Endothelial cell (in vitro differentiated cells): Measurements from ENCODE around the gene REN. TPM values are rescaled to one million over a fixed set of nuclear protein-coding genes. Genes with fewer than 3 reads are reported as not detected.
A peak's percentile ranks its signal among the peaks of the same experiment; 100 is the strongest.

Source experiments
- DNase-seq: peaks from one replicate; pipeline ENCODE4 v3.0.0; 2021; ENCODE audit warnings: low spot score
- H3K27ac Mint-ChIP-seq: one replicate; pipeline ENCODE4 v1.8.0; 2021; ENCODE audit warnings: mixed read lengths, inconsistent platforms; ENCODE audit not compliant: unreplicated experiment
- H3K27me3 Mint-ChIP-seq: one replicate; pipeline ENCODE4 v1.8.0; 2021; ENCODE audit warnings: mild to moderate bottlenecking, moderate library complexity, mixed read lengths, inconsistent platforms; ENCODE audit not compliant: unreplicated experiment
- H3K36me3 Mint-ChIP-seq: one replicate; pipeline ENCODE4 v1.8.0; 2021; ENCODE audit warnings: mild to moderate bottlenecking, low read depth, mixed read lengths, inconsistent platforms; ENCODE audit not compliant: unreplicated experiment
- H3K4me1 Mint-ChIP-seq: one replicate; pipeline ENCODE4 v1.8.0; 2021; ENCODE audit warnings: mild to moderate bottlenecking, mixed read lengths, inconsistent platforms; ENCODE audit not compliant: unreplicated experiment
- H3K4me3 Mint-ChIP-seq: one replicate; pipeline ENCODE4 v1.8.0; 2021; ENCODE audit warnings: mild to moderate bottlenecking, mixed read lengths, inconsistent platforms; ENCODE audit not compliant: unreplicated experiment
- H3K9me3 Mint-ChIP-seq: one replicate; pipeline ENCODE4 v1.8.0; 2021; ENCODE audit warnings: mixed read lengths, inconsistent platforms; ENCODE audit not compliant: unreplicated experiment
- CTCF ChIP-seq: fragments of 200-600 bp; sonication (generic); IDR thresholded peaks from one replicate; pipeline ENCODE4 v1.5.0; 2021; ENCODE audit warnings: antibody characterized with exemption; ENCODE audit not compliant: unreplicated experiment
- total RNA-seq: library from RNA; stranded (reverse); fragmentation: NEBNext Ultra II Directional; extraction: Animal tissue kit (Norgen Biotek cat#: 25700); gene quantifications from one replicate; pipeline ENCODE4 v1.2.1, GENCODE V29; 2021; ENCODE audit not compliant: unreplicated experiment

Gene REN
- total RNA-seq, 1 donor from 2014 or later = not detected

GRCh38 chr1:204127597-204128242, 38.4 kb downstream of the REN start:
- peak; percentile 75 for DNase-seq
- Mint-ChIP-seq H3K4me3 (no peak overlapping the region), H3K9me3 (no peaks in the 10 kb centered on the region), H3K36me3 (peaks cover 49% of the 10 kb centered on the region), H3K27me3 (peaks cover 14% of the 10 kb centered on the region), H3K4me1 (peaks cover 7% of the 10 kb centered on the region), H3K27ac (no peak overlapping the region)
- TF ChIP-seq CTCF = peak; percentile 84

- peak overlapping the region; percentile 14 for H3K4me3 Mint-ChIP-seq
- TF ChIP-seq CTCF = no peak
- H3K27ac Mint-ChIP-seq = no peak overlapping the region
- peaks cover 53% of the 10 kb centered on the region for H3K36me3 Mint-ChIP-seq
- H3K27me3 Mint-ChIP-seq = peaks cover 14% of the 10 kb centered on the region
- H3K9me3 Mint-ChIP-seq = no peaks in the 10 kb centered on the region
- DNase-seq = no peak
- H3K4me1 Mint-ChIP-seq = peaks cover 7% of the 10 kb centered on the region
These were observed 39.2 kb downstream of the REN start for GRCh38 chr1:204126956-204127355.

DNA sequence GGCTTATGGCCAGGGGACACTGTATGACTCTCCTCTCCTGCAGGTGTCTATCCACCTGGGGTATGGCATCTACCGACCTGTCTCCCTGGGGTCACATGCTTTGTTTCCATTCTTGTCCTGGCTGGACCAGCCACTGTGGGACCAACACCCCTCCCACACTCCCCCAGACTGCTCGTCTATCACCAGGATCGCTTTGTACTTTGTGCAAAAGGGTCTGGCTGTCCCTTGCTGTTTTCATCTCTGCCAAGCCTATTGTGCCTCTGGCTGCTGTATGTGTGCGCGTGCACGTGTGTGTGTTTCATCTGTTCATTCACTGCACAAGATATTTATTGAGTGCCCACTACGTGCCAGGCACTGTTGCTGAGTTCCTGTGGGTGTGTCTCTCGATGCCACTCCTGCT, 39.8 kb downstream of the REN start:
- no peak overlapping the region for H3K27ac Mint-ChIP-seq
- no peak for DNase-seq
- peaks cover 7% of the 10 kb centered on the region for H3K4me1 Mint-ChIP-seq
- no peaks in the 10 kb centered on the region for H3K9me3 Mint-ChIP-seq
- H3K36me3 Mint-ChIP-seq = peaks cover 51% of the 10 kb centered on the region
- H3K4me3 Mint-ChIP-seq = peak overlapping the region; percentile 14
- no peak for TF ChIP-seq CTCF
- peaks cover 14% of the 10 kb centered on the region for H3K27me3 Mint-ChIP-seq

GRCh38 chr1:204125759-204126351, 40.3 kb downstream of the REN start:
- Mint-ChIP-seq H3K9me3 (no peaks in the 10 kb centered on the region), H3K27me3 (peaks cover 14% of the 10 kb centered on the region), H3K4me1 (peaks cover 7% of the 10 kb centered on the region), H3K27ac (no peak overlapping the region), H3K36me3 (peaks cover 50% of the 10 kb centered on the region), H3K4me3 (no peak overlapping the region)
- DNase-seq = no peak
- TF ChIP-seq CTCF = no peak

- no peak for TF ChIP-seq CTCF
- Mint-ChIP-seq H3K4me3 (peak overlapping the region; percentile 59), H3K36me3 (peaks cover 45% of the 10 kb centered on the region), H3K9me3 (no peaks in the 10 kb centered on the region), H3K27me3 (peaks cover 14% of the 10 kb centered on the region), H3K4me1 (peaks cover 7% of the 10 kb centered on the region), H3K27ac (peak overlapping the region; percentile 67)
- DNase-seq = no peak
These were observed 41.5 kb downstream of the REN start for GRCh38 chr1:204124639-204125038.
